GM23338 (cell line): ENCODE results near the gene NAP1L4. TPM values are rescaled to one million over a fixed set of nuclear protein-coding genes. Genes with fewer than 3 reads are reported as not detected.

ENCODE experiments used
- ATAC-seq: fragments of 200-7000 bp; cut with Tn5 transposase; 3 replicates; pipeline ENCODE4 v1.9.1; 2020
- DNase-seq: peaks from one replicate; pipeline ENCODE4 v3.0.0-alpha.2; 2015; ENCODE audit warnings: low spot score
- H2AFZ ChIP-seq: fragments of 200-600 bp; sonication (generic); 2 replicates; pipeline ENCODE4 v1.8.0; 2016; ENCODE audit warnings: antibody characterized with exemption, mild to moderate bottlenecking, moderate library complexity
- H3F3A ChIP-seq: fragments of 200-600 bp; sonication (generic); replicated peaks from 2 replicates; pipeline ENCODE4 v1.8.0; 2017; ENCODE audit warnings: antibody characterized with exemption, mixed run types, low read depth
- H3K27ac ChIP-seq: fragments of 200-600 bp; sonication (generic); 2 replicates; pipeline ENCODE4 v1.6.1; 2016; ENCODE audit warnings: low read depth
- H3K27me3 ChIP-seq: fragments of 200-600 bp; sonication (generic); 2 replicates; pipeline ENCODE4 v1.8.0; 2016; ENCODE audit warnings: mild to moderate bottlenecking, mixed run types, moderate library complexity; ENCODE audit not compliant: insufficient read depth
- H3K36me3 ChIP-seq: fragments of 200-600 bp; sonication (generic); 2 replicates; pipeline ENCODE4 v1.8.0; 2016; ENCODE audit warnings: mild to moderate bottlenecking; ENCODE audit not compliant: insufficient read depth
- H3K4me1 ChIP-seq: fragments of 200-600 bp; sonication (generic); 2 replicates; pipeline ENCODE4 v1.8.0; 2016; ENCODE audit warnings: mild to moderate bottlenecking, moderate library complexity; ENCODE audit not compliant: insufficient read depth
- H3K4me2 ChIP-seq: fragments of 200-600 bp; sonication (generic); 2 replicates; pipeline ENCODE4 v1.7.1; 2017; ENCODE audit warnings: mixed run types
- H3K4me3 ChIP-seq: fragments of 200-600 bp; sonication (generic); 2 replicates; pipeline ENCODE4 v1.6.1; 2016; ENCODE audit warnings: mixed run types
- H3K79me2 ChIP-seq: fragments of 200-600 bp; sonication (generic); replicated peaks from 2 replicates; pipeline ENCODE4 v1.8.0; 2017; ENCODE audit warnings: mild to moderate bottlenecking; ENCODE audit not compliant: insufficient read depth
- H3K9me2 ChIP-seq: fragments of 200-600 bp; sonication (generic); 2 replicates; pipeline ENCODE4 v1.8.0; 2017; ENCODE audit not compliant: insufficient read depth
- H4K20me1 ChIP-seq: fragments of 200-600 bp; sonication (generic); replicated peaks from 2 replicates; pipeline ENCODE4 v1.8.0; 2017; ENCODE audit warnings: mild to moderate bottlenecking; ENCODE audit not compliant: insufficient read depth
- H3K27ac Mint-ChIP-seq: 2 replicates; pipeline ENCODE4 v1.8.0; 2020; ENCODE audit warnings: inconsistent platforms, mild to moderate bottlenecking, moderate library complexity, mixed read lengths
- H3K27me3 Mint-ChIP-seq: 3 replicates; pipeline ENCODE4 v1.8.0; 2022; ENCODE audit warnings: low read depth, mild to moderate bottlenecking, moderate library complexity, mixed read lengths, inconsistent platforms; ENCODE audit not compliant: insufficient read depth, poor library complexity
- H3K36me3 Mint-ChIP-seq: 3 replicates; pipeline ENCODE4 v1.8.0; 2021; ENCODE audit warnings: low read depth, mild to moderate bottlenecking, inconsistent platforms, moderate library complexity, mixed read lengths
- H3K4me1 Mint-ChIP-seq: 3 replicates; pipeline ENCODE4 v1.8.0; 2020; ENCODE audit warnings: mild to moderate bottlenecking, inconsistent platforms, mixed read lengths
- H3K4me3 Mint-ChIP-seq: 3 replicates; pipeline ENCODE4 v1.8.0; 2021; ENCODE audit warnings: moderate library complexity, mild to moderate bottlenecking, inconsistent platforms, mixed read lengths
- H3K9me3 Mint-ChIP-seq: 3 replicates; pipeline ENCODE4 v1.8.0; 2020; ENCODE audit warnings: moderate library complexity, mild to moderate bottlenecking, inconsistent platforms, mixed read lengths
- CREB1 ChIP-seq: fragments of 250-450 bp; sonication (Bioruptor Pico); IDR thresholded peaks from 2 replicates; pipeline ENCODE4 v1.5.0; 2020; ENCODE audit warnings: low read depth, mild to moderate bottlenecking, moderate library complexity
- CTCF ChIP-seq, 2 experiments: fragments of 200-600 bp in 1 of 2; sonication (generic) in 1 of 2; conservative IDR thresholded peaks; 2 replicates each; pipeline versions ENCODE4 v1.5.1 to v1.6.1; 2016 to 2017; ENCODE audit warnings: antibody characterized with exemption in 2 of 2, low read depth in 2 of 2, mild to moderate bottlenecking in 2 of 2, moderate library complexity in 1 of 2
- EZH2 ChIP-seq: fragments of 200-600 bp; sonication (generic); IDR thresholded peaks from one replicate; pipeline ENCODE4 v1.8.0; 2017; ENCODE audit warnings: antibody characterized with exemption, mild to moderate bottlenecking, low read depth; ENCODE audit not compliant: unreplicated experiment
- NANOG ChIP-seq: IDR thresholded peaks from 2 replicates; pipeline ENCODE4 v1.6.1; 2016; ENCODE audit warnings: antibody characterized with exemption, borderline replicate concordance
- POLR2AphosphoS5 ChIP-seq: IDR thresholded peaks from 2 replicates; pipeline ENCODE4 v1.6.1; 2016; ENCODE audit warnings: antibody characterized with exemption, low read depth
- REST ChIP-seq: IDR thresholded peaks from one replicate; pipeline ENCODE4 v1.6.1; 2018; ENCODE audit warnings: antibody characterized with exemption; ENCODE audit not compliant: unreplicated experiment
- STAT1 ChIP-seq: IDR thresholded peaks from one replicate; pipeline ENCODE4 v1.6.1; 2016; ENCODE audit warnings: antibody characterized with exemption; ENCODE audit not compliant: unreplicated experiment
- ZNF114 ChIP-seq: fragments of 250-450 bp; sonication (Bioruptor Pico); IDR thresholded peaks from 2 replicates; pipeline ENCODE4 v1.5.0; 2020; ENCODE audit warnings: mild to moderate bottlenecking, moderate library complexity
- ZNF331 ChIP-seq: fragments of 250-450 bp; sonication (Bioruptor Pico); IDR thresholded peaks from 2 replicates; pipeline ENCODE4 v1.5.0; 2020; ENCODE audit warnings: low read depth, mild to moderate bottlenecking, moderate library complexity
- polyA plus RNA-seq: library from polyadenylated mRNA; unstranded; fragments of >200 nt; fragmentation: Nextera tagmentation; extraction: Ambion mirVana; gene quantifications from 2 replicates; pipeline ENCODE4 v1.2.1, GENCODE V29; 2016
- total RNA-seq: library from RNA; depleted of rRNA; stranded (reverse); fragments of >200 nt; shearing (Covaris generic); gene quantifications from 2 replicates; pipeline ENCODE4 v1.2.3, GENCODE V29; 2014
- TF ChIP-seq, protein P1 (sequence below): fragments of 250-450 bp; sonication (Bioruptor Pico); IDR thresholded peaks from 2 replicates; pipeline ENCODE4 v1.5.0; 2020; ENCODE audit warnings: mild to moderate bottlenecking, moderate library complexity
- TF ChIP-seq, protein P2 (sequence below): IDR thresholded peaks from 2 replicates; pipeline ENCODE4 v1.6.1; 2016; ENCODE audit warnings: antibody characterized with exemption

NAP1L4 gene
- total and polyA plus RNA-seq, 2 experiments from 2014 or later, result 181 to 189 TPM

DNA sequence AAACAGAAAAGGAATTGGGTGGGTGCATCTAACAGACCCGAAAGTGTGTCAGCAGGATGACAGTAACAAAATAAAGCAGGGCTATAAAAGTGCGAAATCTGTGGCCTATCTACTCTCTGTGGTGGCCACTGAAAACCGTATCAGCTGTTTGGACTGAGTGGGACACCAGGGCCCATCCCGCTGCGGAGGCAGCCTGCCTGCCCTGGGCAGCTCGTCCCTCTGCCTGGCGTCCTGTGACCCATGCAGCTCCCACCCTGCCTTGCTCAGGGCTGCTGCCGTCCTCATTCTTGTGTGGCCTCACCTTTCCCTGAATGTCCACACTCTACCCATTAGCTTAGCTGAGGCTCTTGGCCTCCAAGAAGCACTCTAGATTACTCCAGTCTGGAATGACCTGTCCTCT, 34.7 kb upstream of the NAP1L4 start (continued):
- TF ChIP-seq, protein P1, sequence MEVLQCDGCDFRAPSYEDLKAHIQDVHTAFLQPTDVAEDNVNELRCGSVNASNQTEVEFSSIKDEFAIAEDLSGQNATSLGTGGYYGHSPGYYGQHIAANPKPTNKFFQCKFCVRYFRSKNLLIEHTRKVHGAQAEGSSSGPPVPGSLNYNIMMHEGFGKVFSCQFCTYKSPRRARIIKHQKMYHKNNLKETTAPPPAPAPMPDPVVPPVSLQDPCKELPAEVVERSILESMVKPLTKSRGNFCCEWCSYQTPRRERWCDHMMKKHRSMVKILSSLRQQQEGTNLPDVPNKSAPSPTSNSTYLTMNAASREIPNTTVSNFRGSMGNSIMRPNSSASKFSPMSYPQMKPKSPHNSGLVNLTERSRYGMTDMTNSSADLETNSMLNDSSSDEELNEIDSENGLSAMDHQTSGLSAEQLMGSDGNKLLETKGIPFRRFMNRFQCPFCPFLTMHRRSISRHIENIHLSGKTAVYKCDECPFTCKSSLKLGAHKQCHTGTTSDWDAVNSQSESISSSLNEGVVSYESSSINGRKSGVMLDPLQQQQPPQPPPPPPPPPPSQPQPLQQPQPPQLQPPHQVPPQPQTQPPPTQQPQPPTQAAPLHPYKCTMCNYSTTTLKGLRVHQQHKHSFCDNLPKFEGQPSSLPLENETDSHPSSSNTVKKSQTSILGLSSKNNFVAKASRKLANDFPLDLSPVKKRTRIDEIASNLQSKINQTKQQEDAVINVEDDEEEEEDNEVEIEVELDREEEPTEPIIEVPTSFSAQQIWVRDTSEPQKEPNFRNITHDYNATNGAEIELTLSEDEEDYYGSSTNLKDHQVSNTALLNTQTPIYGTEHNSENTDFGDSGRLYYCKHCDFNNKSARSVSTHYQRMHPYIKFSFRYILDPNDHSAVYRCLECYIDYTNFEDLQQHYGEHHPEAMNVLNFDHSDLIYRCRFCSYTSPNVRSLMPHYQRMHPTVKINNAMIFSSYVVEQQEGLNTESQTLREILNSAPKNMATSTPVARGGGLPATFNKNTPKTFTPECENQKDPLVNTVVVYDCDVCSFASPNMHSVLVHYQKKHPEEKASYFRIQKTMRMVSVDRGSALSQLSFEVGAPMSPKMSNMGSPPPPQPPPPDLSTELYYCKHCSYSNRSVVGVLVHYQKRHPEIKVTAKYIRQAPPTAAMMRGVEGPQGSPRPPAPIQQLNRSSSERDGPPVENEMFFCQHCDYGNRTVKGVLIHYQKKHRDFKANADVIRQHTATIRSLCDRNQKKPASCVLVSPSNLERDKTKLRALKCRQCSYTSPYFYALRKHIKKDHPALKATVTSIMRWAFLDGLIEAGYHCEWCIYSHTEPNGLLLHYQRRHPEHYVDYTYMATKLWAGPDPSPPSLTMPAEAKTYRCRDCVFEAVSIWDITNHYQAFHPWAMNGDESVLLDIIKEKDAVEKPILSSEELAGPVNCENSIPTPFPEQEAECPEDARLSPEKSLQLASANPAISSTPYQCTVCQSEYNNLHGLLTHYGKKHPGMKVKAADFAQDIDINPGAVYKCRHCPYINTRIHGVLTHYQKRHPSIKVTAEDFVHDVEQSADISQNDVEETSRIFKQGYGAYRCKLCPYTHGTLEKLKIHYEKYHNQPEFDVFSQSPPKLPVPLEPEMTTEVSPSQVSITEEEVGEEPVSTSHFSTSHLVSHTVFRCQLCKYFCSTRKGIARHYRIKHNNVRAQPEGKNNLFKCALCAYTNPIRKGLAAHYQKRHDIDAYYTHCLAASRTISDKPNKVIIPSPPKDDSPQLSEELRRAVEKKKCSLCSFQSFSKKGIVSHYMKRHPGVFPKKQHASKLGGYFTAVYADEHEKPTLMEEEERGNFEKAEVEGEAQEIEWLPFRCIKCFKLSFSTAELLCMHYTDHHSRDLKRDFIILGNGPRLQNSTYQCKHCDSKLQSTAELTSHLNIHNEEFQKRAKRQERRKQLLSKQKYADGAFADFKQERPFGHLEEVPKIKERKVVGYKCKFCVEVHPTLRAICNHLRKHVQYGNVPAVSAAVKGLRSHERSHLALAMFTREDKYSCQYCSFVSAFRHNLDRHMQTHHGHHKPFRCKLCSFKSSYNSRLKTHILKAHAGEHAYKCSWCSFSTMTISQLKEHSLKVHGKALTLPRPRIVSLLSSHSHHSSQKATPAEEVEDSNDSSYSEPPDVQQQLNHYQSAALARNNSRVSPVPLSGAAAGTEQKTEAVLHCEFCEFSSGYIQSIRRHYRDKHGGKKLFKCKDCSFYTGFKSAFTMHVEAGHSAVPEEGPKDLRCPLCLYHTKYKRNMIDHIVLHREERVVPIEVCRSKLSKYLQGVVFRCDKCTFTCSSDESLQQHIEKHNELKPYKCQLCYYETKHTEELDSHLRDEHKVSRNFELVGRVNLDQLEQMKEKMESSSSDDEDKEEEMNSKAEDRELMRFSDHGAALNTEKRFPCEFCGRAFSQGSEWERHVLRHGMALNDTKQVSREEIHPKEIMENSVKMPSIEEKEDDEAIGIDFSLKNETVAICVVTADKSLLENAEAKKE, result no peak
- TF ChIP-seq ZNF331 (no peak), STAT1 (no peak), NANOG (no peak)
- TF ChIP-seq, protein P2, sequence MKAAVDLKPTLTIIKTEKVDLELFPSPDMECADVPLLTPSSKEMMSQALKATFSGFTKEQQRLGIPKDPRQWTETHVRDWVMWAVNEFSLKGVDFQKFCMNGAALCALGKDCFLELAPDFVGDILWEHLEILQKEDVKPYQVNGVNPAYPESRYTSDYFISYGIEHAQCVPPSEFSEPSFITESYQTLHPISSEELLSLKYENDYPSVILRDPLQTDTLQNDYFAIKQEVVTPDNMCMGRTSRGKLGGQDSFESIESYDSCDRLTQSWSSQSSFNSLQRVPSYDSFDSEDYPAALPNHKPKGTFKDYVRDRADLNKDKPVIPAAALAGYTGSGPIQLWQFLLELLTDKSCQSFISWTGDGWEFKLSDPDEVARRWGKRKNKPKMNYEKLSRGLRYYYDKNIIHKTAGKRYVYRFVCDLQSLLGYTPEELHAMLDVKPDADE, result no peak

GRCh38 chr11:3022982-3023381, 30.9 kb upstream of the NAP1L4 start:
- peaks cover 10% of the 10 kb centered on the region for H3K27me3 Mint-ChIP-seq
- TF ChIP-seq STAT1, result no peak
- TF ChIP-seq, protein P2, result no peak
- TF ChIP-seq NANOG, result no peak
- TF ChIP-seq ZNF114 (CRISPR knock-in tag), result no peak
- TF ChIP-seq CTCF (conservative IDR thresholded peaks at IDR 0.05; ENCODE audit: low read depth in 2 of 2), result no peak
- TF ChIP-seq CREB1 (CRISPR knock-in tag), result no peak
- TF ChIP-seq ZNF331, result no peak
- no peak for TF ChIP-seq POLR2AphosphoS5
- TF ChIP-seq REST, result no peak
- no peak for TF ChIP-seq EZH2

More at GRCh38 chr11:3022982-3023381, 30.9 kb upstream of the NAP1L4 start:
- no peaks in the 10 kb centered on the region for H3K9me3 Mint-ChIP-seq
- Histone ChIP-seq H4K20me1 (peaks cover 12% of the 10 kb centered on the region), H2AFZ (no peak overlapping the region), H3K4me3 (no peak overlapping the region), H3K27me3 (no peaks in the 10 kb centered on the region), H3K36me3 (peaks cover 35% of the 10 kb centered on the region), H3K9me2 (no peaks in the 10 kb centered on the region), H3K79me2 (no peaks in the 10 kb centered on the region; the same call in 1 of the 2 replicates), H3F3A (0 out of 2 replicates have a peak, but pooled peaks cover 5% of the 10 kb centered on the region), H3K4me2 (no peak overlapping the region), H3K4me1 (no peaks in the 10 kb centered on the region), H3K27ac (no peak overlapping the region)
- H3K27ac Mint-ChIP-seq, result no peak overlapping the region
- ATAC-seq (no peak), DNase-seq (no peak)
- peaks cover 83% of the 10 kb centered on the region for H3K36me3 Mint-ChIP-seq
- no peak overlapping the region; the same call in 2 of the 3 replicates for H3K4me3 Mint-ChIP-seq
- H3K4me1 Mint-ChIP-seq, result peaks cover 14% of the 10 kb centered on the region
